Kidney epithelial cell (primary cell): ENCODE results near the gene SMIM15. TPM values are rescaled to one million over a fixed set of nuclear protein-coding genes. Genes with fewer than 3 reads are reported as not detected.
"Not testable (repeated sequence)": the region's sequence is repeated elsewhere in the genome, so short reads cannot be mapped to it uniquely, and the experiment has no call there.

Experiments used
- DNase-seq: peaks from one replicate; pipeline ENCODE4 v3.0.0-alpha.2; 2010; ENCODE audit warnings: low read depth
- H3K27me3 ChIP-seq: 2 replicates; pipeline ENCODE4 v1.6.0; 2011; ENCODE audit warnings: low read length; ENCODE audit not compliant: control insufficient read depth, insufficient read depth
- H3K36me3 ChIP-seq: 2 replicates; pipeline ENCODE4 v1.5.1; 2011; ENCODE audit warnings: low read length; ENCODE audit not compliant: control insufficient read depth, insufficient read depth
- H3K4me3 ChIP-seq: 2 replicates; pipeline ENCODE4 v1.5.1; 2011; ENCODE audit warnings: low read depth, mild to moderate bottlenecking, control low read depth, low read length
- CTCF ChIP-seq: IDR thresholded peaks from 2 replicates; pipeline ENCODE4 v1.5.1; 2011; ENCODE audit warnings: mild to moderate bottlenecking, moderate library complexity, low read length, control low read depth, inconsistent platforms; ENCODE audit not compliant: insufficient read depth, poor library complexity, severe bottlenecking
- total RNA-seq: library from RNA; depleted of rRNA; stranded (reverse); fragments of >200 nt; gene quantifications from 2 replicates; pipeline ENCODE4 v1.2.3, GENCODE V29; 2015

The SMIM15 gene
- total RNA-seq, 1 donor from 2014 or later, result 69.9 TPM

- DNase-seq, result no peak
- Histone ChIP-seq H3K27me3 (no peaks in the 10 kb centered on the region), H3K4me3 (no peak overlapping the region), H3K36me3 (no peaks in the 10 kb centered on the region)
- no peak for TF ChIP-seq CTCF
Observed at GRCh38 chr5:61198606-61199005, 36.3 kb upstream of the SMIM15 start.

- not testable (repeated sequence) for H3K36me3 ChIP-seq, H3K4me3 ChIP-seq, H3K27me3 ChIP-seq, DNase-seq
Observed at GRCh38 chr5:61187826-61188225, 25.6 kb upstream of the SMIM15 start.

GRCh38 chr5:61187352-61187751 is 25.1 kb upstream of the SMIM15 start:
- H3K4me3 ChIP-seq, DNase-seq, H3K36me3 ChIP-seq, H3K27me3 ChIP-seq: not testable (repeated sequence)

DNA sequence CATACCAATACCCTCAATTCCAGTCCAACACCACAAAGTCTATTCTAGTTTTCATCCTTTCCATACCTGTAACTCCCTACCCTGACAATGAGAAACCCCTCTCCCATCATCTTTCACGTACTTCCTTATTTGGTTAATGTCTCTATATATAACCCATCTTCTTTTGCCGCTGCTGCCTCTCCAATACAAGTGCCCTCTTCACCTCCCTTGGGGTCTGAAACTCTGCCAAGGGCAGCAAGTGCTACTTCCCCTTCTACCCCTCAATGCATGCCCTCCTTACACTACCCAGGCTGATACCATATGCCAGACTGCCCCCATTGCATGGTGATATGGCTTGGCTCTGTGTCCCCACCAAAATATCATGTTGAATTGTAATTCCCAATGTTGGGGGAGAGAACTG is 24.4 kb upstream of the SMIM15 start:
- DNase-seq, result no peak
- H3K27me3 ChIP-seq, result no peaks in the 10 kb centered on the region
- no peak overlapping the region for H3K4me3 ChIP-seq
- no peak for TF ChIP-seq CTCF
- no peaks in the 10 kb centered on the region for H3K36me3 ChIP-seq

GRCh38 chr5:61184708-61185107 is 22.4 kb upstream of the SMIM15 start:
- Histone ChIP-seq H3K27me3 (no peaks in the 10 kb centered on the region), H3K36me3 (no peaks in the 10 kb centered on the region), H3K4me3 (no peak overlapping the region)
- TF ChIP-seq CTCF, result no peak
- DNase-seq, result no peak

- TF ChIP-seq CTCF, result no peak
- no peak for DNase-seq
- Histone ChIP-seq H3K4me3 (no peak overlapping the region), H3K36me3 (no peaks in the 10 kb centered on the region), H3K27me3 (no peaks in the 10 kb centered on the region)
Observed at GRCh38 chr5:61183538-61183937, 21.3 kb upstream of the SMIM15 start.

- no peak for DNase-seq
- no peak for TF ChIP-seq CTCF
- Histone ChIP-seq H3K4me3 (no peak overlapping the region), H3K36me3 (no peaks in the 10 kb centered on the region), H3K27me3 (no peaks in the 10 kb centered on the region)
Observed at GRCh38 chr5:61182449-61182848, 20.2 kb upstream of the SMIM15 start.
